H1 (cell line): ENCODE results near the gene CCK. TPM values are rescaled to one million over a fixed set of nuclear protein-coding genes. Genes with fewer than 3 reads are reported as not detected.

ENCODE experiments used
- CTCF ChIA-PET: fragments of 300-600 bp; sonication (Branson Sonifier 250); formaldehyde crosslinking; loops from one replicate; lab custom pipeline; 2021; ENCODE audit not compliant: partially characterized antibody; lab: Charles Lee
- POLR2A ChIA-PET: fragments of 300-600 bp; sonication (Branson Sonifier 250); formaldehyde crosslinking; loops from one replicate; lab custom pipeline; 2021; ENCODE audit warnings: inconsistent platforms; ENCODE audit not compliant: partially characterized antibody; lab: Charles Lee
- DNase-seq, 2 experiments: peaks; one replicate each; pipeline versions ENCODE4 v3.0.0 to v3.0.0-alpha.2; 2010 to 2022; ENCODE audit warnings: low spot score in 2 of 2, low read depth in 1 of 2, mixed read lengths in 1 of 2
- FAIRE-seq: peaks from 2 replicates; lab custom pipeline; 2011; peaks lifted over from hg19 to GRCh38; lab: Jason Lieb, UNC
- H2AFZ ChIP-seq: 2 replicates; pipeline ENCODE4 v1.8.1; 2012; ENCODE audit warnings: low read length, inconsistent platforms
- H2AK5ac ChIP-seq: 2 replicates; pipeline ENCODE4 v1.6.1; 2013; ENCODE audit warnings: low read depth, low read length
- H2BK120ac ChIP-seq: replicated peaks from 2 replicates; pipeline ENCODE3; 2013; ENCODE audit warnings: low read depth, low read length, inconsistent platforms
- H2BK12ac ChIP-seq: 2 replicates; pipeline ENCODE4 v1.6.1; 2013; ENCODE audit warnings: low read depth, low read length
- H2BK15ac ChIP-seq: 2 replicates; pipeline ENCODE4 v1.6.1; 2013; ENCODE audit warnings: low read length
- H2BK20ac ChIP-seq: 2 replicates; pipeline ENCODE4 v1.6.1; 2013; ENCODE audit warnings: low read length
- H2BK5ac ChIP-seq: 2 replicates; pipeline ENCODE4 v1.6.1; 2013; ENCODE audit warnings: low read depth, low read length
- H3K14ac ChIP-seq: 2 replicates; pipeline ENCODE4 v1.6.1; 2013; ENCODE audit warnings: inconsistent platforms; ENCODE audit not compliant: insufficient read length
- H3K18ac ChIP-seq: 2 replicates; pipeline ENCODE4 v1.6.1; 2013; ENCODE audit warnings: low read length; ENCODE audit errors: extremely low read depth
- H3K23ac ChIP-seq: 2 replicates; pipeline ENCODE4 v1.6.1; 2013; ENCODE audit warnings: inconsistent platforms; ENCODE audit not compliant: insufficient read length
- H3K23me2 ChIP-seq: 2 replicates; pipeline ENCODE4 v1.6.1; 2013; ENCODE audit warnings: low read depth, low read length
- H3K27ac ChIP-seq: 2 replicates; pipeline ENCODE4 v1.6.1; 2011; ENCODE audit warnings: low read depth, low read length, inconsistent platforms
- H3K27me3 ChIP-seq, 4 experiments: replicated peaks in 1 of 4; 1 replicate in 1 of 4; 2 replicates in 3 of 4; pipeline versions ENCODE4 v1.6.1 to v1.8.1; 2011 to 2013; ENCODE audit warnings: low read length in 3 of 4, mild to moderate bottlenecking in 3 of 4, inconsistent platforms in 2 of 4, mixed read lengths in 2 of 4, moderate library complexity in 1 of 4; ENCODE audit not compliant: control insufficient read depth in 3 of 4, insufficient read depth in 3 of 4; ENCODE audit errors: extremely low read depth in 1 of 4
- H3K36me3 ChIP-seq, 4 experiments: 2 replicates each; pipeline versions ENCODE4 v1.6.1 to v1.8.1; 2011 to 2013; ENCODE audit warnings: mild to moderate bottlenecking in 4 of 4, low read length in 3 of 4, moderate library complexity in 2 of 4, control low read depth in 1 of 4, inconsistent platforms in 1 of 4; ENCODE audit not compliant: insufficient read depth in 4 of 4, control insufficient read depth in 2 of 4
- H3K4ac ChIP-seq: replicated peaks from 2 replicates; pipeline ENCODE3; 2013; ENCODE audit warnings: low read length, low read depth, mixed read lengths, inconsistent platforms; ENCODE audit not compliant: insufficient read length
- H3K4me1 ChIP-seq, 4 experiments: replicated peaks in 1 of 4; 1 replicate in 1 of 4; 2 replicates in 3 of 4; pipeline versions ENCODE4 v1.6.1 to v1.8.1; 2011 to 2013; ENCODE audit warnings: low read length in 3 of 4, inconsistent platforms in 2 of 4, mixed read lengths in 1 of 4; ENCODE audit not compliant: insufficient read depth in 4 of 4, control insufficient read depth in 3 of 4
- H3K4me2 ChIP-seq, 2 experiments: 2 replicates each; pipeline versions ENCODE4 v1.6.1 to v1.8.1; 2011 to 2013; ENCODE audit warnings: low read depth in 2 of 2, low read length in 2 of 2, control low read depth in 1 of 2, inconsistent platforms in 1 of 2, mild to moderate bottlenecking in 1 of 2; ENCODE audit not compliant: insufficient read depth in 1 of 2
- H3K4me3 ChIP-seq, 4 experiments: fragments of 200-600, 300-600 bp in 1 of 4; sonication (generic), shearing (Covaris generic), sonication (Bioruptor Twin) in 1 of 4; 2 replicates each; pipeline versions ENCODE4 v1.5.1 to v1.8.1; 2011 to 2016; ENCODE audit warnings: low read length in 4 of 4, low read depth in 3 of 4, control low read depth in 2 of 4, inconsistent platforms in 2 of 4, mild to moderate bottlenecking in 2 of 4, mixed read lengths in 1 of 4, moderate library complexity in 1 of 4; ENCODE audit not compliant: insufficient read depth in 2 of 4; ENCODE audit errors: extremely low read depth in 1 of 4
- H3K56ac ChIP-seq: replicated peaks from 2 replicates; pipeline ENCODE3; 2013; ENCODE audit warnings: low read depth, mild to moderate bottlenecking, mixed read lengths, low read length, inconsistent platforms; ENCODE audit not compliant: insufficient read length
- H3K79me1 ChIP-seq: 2 replicates; pipeline ENCODE4 v1.6.1; 2013; ENCODE audit warnings: low read depth, low read length, control low read depth
- H3K79me2 ChIP-seq, 2 experiments: 2 replicates each; pipeline versions ENCODE4 v1.6.1 to v1.8.1; 2012 to 2013; ENCODE audit warnings: low read length in 2 of 2, mild to moderate bottlenecking in 2 of 2, inconsistent platforms in 1 of 2; ENCODE audit not compliant: insufficient read depth in 2 of 2, control insufficient read depth in 1 of 2
- H3K9ac ChIP-seq, 4 experiments: replicated peaks in 1 of 4; 1 replicate in 1 of 4; 2 replicates in 3 of 4; pipeline versions ENCODE4 v1.6.1 to v1.8.1; 2011 to 2013; ENCODE audit warnings: low read depth in 3 of 4, low read length in 3 of 4, control low read depth in 2 of 4, mild to moderate bottlenecking in 2 of 4, moderate library complexity in 2 of 4, inconsistent platforms in 1 of 4; ENCODE audit errors: extremely low read depth in 1 of 4
- H3K9me3 ChIP-seq, 2 experiments: 2 replicates each; pipeline versions ENCODE4 v1.6.1 to v1.8.1; 2012 to 2013; ENCODE audit warnings: mild to moderate bottlenecking in 2 of 2, moderate library complexity in 2 of 2, control low read depth in 1 of 2, inconsistent platforms in 1 of 2, low read depth in 1 of 2, low read length in 1 of 2, mixed read lengths in 1 of 2; ENCODE audit not compliant: insufficient read depth in 2 of 2
- H4K20me1 ChIP-seq, 2 experiments: replicated peaks in 1 of 2; 2 replicates each; pipeline versions ENCODE3 to v1.8.1; 2011 to 2013; ENCODE audit warnings: inconsistent platforms in 2 of 2, low read length in 2 of 2, mild to moderate bottlenecking in 1 of 2; ENCODE audit not compliant: insufficient read depth in 2 of 2, control insufficient read depth in 1 of 2
- H4K5ac ChIP-seq: 2 replicates; pipeline ENCODE4 v1.6.1; 2013; ENCODE audit warnings: low read length, low read depth, mixed read lengths, inconsistent platforms; ENCODE audit not compliant: insufficient read length
- H4K8ac ChIP-seq: 2 replicates; pipeline ENCODE4 v1.8.0; 2013; ENCODE audit warnings: mild to moderate bottlenecking, moderate library complexity, low read length, inconsistent platforms; ENCODE audit not compliant: insufficient read depth; ENCODE audit errors: extremely low read depth
- H4K91ac ChIP-seq: replicated peaks from 2 replicates; pipeline ENCODE3; 2013; ENCODE audit warnings: low read length, mixed read lengths, inconsistent platforms; ENCODE audit not compliant: insufficient read length
- ATF2 ChIP-seq: IDR thresholded peaks from 2 replicates; pipeline ENCODE4 v1.6.1; 2012; ENCODE audit warnings: low read length, inconsistent platforms
- CBX5 ChIP-seq: fragments of 300-800, 300-1000 bp; sonication (generic); IDR thresholded peaks from 2 replicates; pipeline ENCODE4 v1.7.1; 2016; ENCODE audit warnings: antibody characterized with exemption, low read length, low read depth
- CTBP2 ChIP-seq: IDR thresholded peaks from 2 replicates; pipeline ENCODE4 v1.7.0; 2011; ENCODE audit warnings: borderline replicate concordance, mild to moderate bottlenecking, moderate library complexity, mixed read lengths, low read length; ENCODE audit not compliant: insufficient read depth, insufficient read length
- EP300 ChIP-seq, 2 experiments: IDR thresholded peaks; 1 replicate in 1 of 2; 2 replicates in 1 of 2; pipeline ENCODE4 v1.6.1; 2011 to 2012; ENCODE audit warnings: low read depth in 2 of 2, low read length in 2 of 2, mild to moderate bottlenecking in 2 of 2, borderline replicate concordance in 1 of 2, inconsistent platforms in 1 of 2, moderate library complexity in 1 of 2
- FOSL1 ChIP-seq: IDR thresholded peaks from 2 replicates; pipeline ENCODE4 v1.6.1; 2011; ENCODE audit warnings: mild to moderate bottlenecking, low read depth, low read length, moderate library complexity; ENCODE audit not compliant: insufficient read depth
- GTF2F1 ChIP-seq: IDR thresholded peaks from 2 replicates; pipeline ENCODE4 v1.6.1; 2012; ENCODE audit warnings: low read depth, low read length, improper control_type of control experiment, borderline replicate concordance
- KDM1A ChIP-seq: fragments of 200-600, 300-600 bp; sonication (generic); IDR thresholded peaks from 2 replicates; pipeline ENCODE4 v1.7.1; 2016; ENCODE audit warnings: mild to moderate bottlenecking, low read length, borderline replicate concordance
- KDM5A ChIP-seq: fragments of 200-600 bp; IDR thresholded peaks from 2 replicates; pipeline ENCODE4 v1.7.1; 2012; ENCODE audit warnings: mild to moderate bottlenecking, low read length, inconsistent platforms, mixed read lengths
- MAX ChIP-seq: IDR thresholded peaks from 2 replicates; pipeline ENCODE4 v1.6.1; 2012; ENCODE audit warnings: inconsistent platforms
- PHF8 ChIP-seq: fragments of 200-600 bp; sonication (generic); conservative IDR thresholded peaks from 2 replicates; pipeline ENCODE4 v1.7.1; 2012; ENCODE audit warnings: low read depth, mild to moderate bottlenecking, inconsistent platforms, low read length, moderate library complexity
- POLR2AphosphoS5 ChIP-seq: IDR thresholded peaks from 2 replicates; pipeline ENCODE4 v1.6.1; 2011; ENCODE audit warnings: low read depth, low read length
- WGBS, 2 experiments: shearing (Covaris generic) in 1 of 2; methylation state at CpG; one replicate each; pipeline versions ENCODE4 v1.1.6 to v1.1.7; 2013 to 2015; ENCODE audit warnings: low lambda C conversion rate in 2 of 2, mixed read lengths in 2 of 2, inconsistent platforms in 1 of 2, low coverage in 1 of 2, missing lambda C conversion rate in 1 of 2; ENCODE audit not compliant: insufficient replicate concordance in 2 of 2, insufficient coverage in 1 of 2, insufficient read length in 1 of 2; ENCODE audit errors: extremely low coverage in 1 of 2, missing lambda C conversion rate in 1 of 2; 5-methylcytosine and 5-hydroxymethylcytosine counted together
- polyA plus RNA-seq, 7 experiments: library from polyadenylated mRNA; depleted of rRNA in 3 of 7; stranded (reverse) in 5 of 7; unstranded in 2 of 7; fragments of >200 nt in 5 of 7; fragments of 200-250 nt in 2 of 7; gene quantifications; 1 replicate in 5 of 7; 2 replicates in 1 of 7; 4 replicates in 1 of 7; pipeline versions ENCODE4 v1.2.1 to v1.2.3, GENCODE V29; 2011 to 2013; ENCODE audit warnings: missing spikeins in 2 of 7, mixed read lengths in 2 of 7
- total RNA-seq: library from RNA; stranded (reverse); fragmentation: NEBNext Ultra II Directional; extraction: Animal tissue kit (Norgen Biotek cat#: 25700); gene quantifications from 2 replicates; pipeline ENCODE4 v1.2.1, GENCODE V29; 2021

The CCK gene
- total and polyA plus RNA-seq, 2 of the 8 experiments (the other 6 are each of a cell fraction or from before 2014, with no cell fraction given), result 0.99 to 2.8 TPM

- Histone ChIP-seq H3K79me1 (no peaks in the 10 kb centered on the region), H3K27me3 (no peaks in the 10 kb centered on the region), H4K8ac (no peak overlapping the region), H3K9ac (no peak overlapping the region), H3K4me1 (peaks cover 0 to 5% (median 2%) of the 10 kb centered on the region in 4 experiments; a peak in 2 of 7 replicates), H3K23ac (no peak overlapping the region), H2BK15ac (no peak overlapping the region), H3K27ac (no peak overlapping the region), H3K79me2 (no peaks in the 10 kb centered on the region), H2BK20ac (no peak overlapping the region), H4K91ac (no peak overlapping the region), H4K20me1 (peaks cover 0 to 4% of the 10 kb centered on the region in 2 experiments), H3K14ac (no peak overlapping the region), H2BK120ac (no peak overlapping the region), H3K4ac (no peak overlapping the region), H3K4me2 (no peak overlapping the region), H2BK12ac (no peak overlapping the region), H2BK5ac (no peak overlapping the region), H3K56ac (no peak overlapping the region), H3K9me3 (no peaks in the 10 kb centered on the region), H3K23me2 (no peaks in the 10 kb centered on the region), H4K5ac (no peak overlapping the region), H3K18ac (no peak overlapping the region), H2AK5ac (no peak overlapping the region), H3K4me3 (no peak overlapping the region), H3K36me3 (peaks cover 0 to 13% (median 5%) of the 10 kb centered on the region in 4 experiments; a peak in 4 of 8 replicates), H2AFZ (no peak overlapping the region)
- FAIRE-seq, result no peak
- CTCF ChIA-PET, result interaction anchor here (1.1 to 2.9 kb wide), 3 partner anchors 10 to 23 kb away, joined by 3 to 10 read pairs (median 7); no protein-coding TSS in a partner anchor
- DNase-seq, result no peak
- 56% methylated on average over 2 of the region's 2 CpGs; no CpG with 5 or more reads in 1 of the 2 experiments for WGBS, 2 experiments
- POLR2A ChIA-PET, result no interaction called here
- no peak for TF ChIP-seq PHF8
- no peak for TF ChIP-seq CTBP2
- no peak for TF ChIP-seq FOSL1
- no peak for TF ChIP-seq ATF2
- TF ChIP-seq KDM5A, result no peak
- TF ChIP-seq GTF2F1, result no peak
- no peak; the same call in 1 of the 2 replicates for TF ChIP-seq POLR2AphosphoS5
- TF ChIP-seq CBX5, result no peak
- no peak for TF ChIP-seq EP300 (IDR thresholded peaks at IDR 0.05; ENCODE audit: borderline replicate concordance in 1 of 2, low read depth in 2 of 2, low read length in 2 of 2)
- TF ChIP-seq KDM1A, result no peak
- no peak for TF ChIP-seq MAX
Observed at GRCh38 chr3:42214064-42214463, 51.9 kb downstream of the CCK start.
